Esophagus squamous epithelium (tissue), 4 donors: ENCODE data around the gene FAM222A.

ENCODE experiments used
- POLR2A ChIP-seq, 4 donors: fragments of 450-650 bp; IDR thresholded peaks; one replicate each; pipeline ENCODE4 v1.6.1; 2017; ENCODE audit warnings: antibody characterized with exemption in 4 of 4, mild to moderate bottlenecking in 4 of 4, moderate library complexity in 3 of 4
- TF ChIP-seq, protein P1 (sequence below), 6 experiments: fragments of 450-650 bp in 4 of 6; fragments of 200-600 bp in 2 of 6; sonication (generic) in 2 of 6; IDR thresholded peaks; one replicate each; pipeline ENCODE4 v1.5.1; 2016 to 2019; ENCODE audit warnings: antibody characterized with exemption in 6 of 6, mild to moderate bottlenecking in 4 of 6, moderate library complexity in 4 of 6

GRCh38 chr12:109767456-109767855 lies 53.8 kb downstream of the FAM222A start:
- TF ChIP-seq, protein P1, sequence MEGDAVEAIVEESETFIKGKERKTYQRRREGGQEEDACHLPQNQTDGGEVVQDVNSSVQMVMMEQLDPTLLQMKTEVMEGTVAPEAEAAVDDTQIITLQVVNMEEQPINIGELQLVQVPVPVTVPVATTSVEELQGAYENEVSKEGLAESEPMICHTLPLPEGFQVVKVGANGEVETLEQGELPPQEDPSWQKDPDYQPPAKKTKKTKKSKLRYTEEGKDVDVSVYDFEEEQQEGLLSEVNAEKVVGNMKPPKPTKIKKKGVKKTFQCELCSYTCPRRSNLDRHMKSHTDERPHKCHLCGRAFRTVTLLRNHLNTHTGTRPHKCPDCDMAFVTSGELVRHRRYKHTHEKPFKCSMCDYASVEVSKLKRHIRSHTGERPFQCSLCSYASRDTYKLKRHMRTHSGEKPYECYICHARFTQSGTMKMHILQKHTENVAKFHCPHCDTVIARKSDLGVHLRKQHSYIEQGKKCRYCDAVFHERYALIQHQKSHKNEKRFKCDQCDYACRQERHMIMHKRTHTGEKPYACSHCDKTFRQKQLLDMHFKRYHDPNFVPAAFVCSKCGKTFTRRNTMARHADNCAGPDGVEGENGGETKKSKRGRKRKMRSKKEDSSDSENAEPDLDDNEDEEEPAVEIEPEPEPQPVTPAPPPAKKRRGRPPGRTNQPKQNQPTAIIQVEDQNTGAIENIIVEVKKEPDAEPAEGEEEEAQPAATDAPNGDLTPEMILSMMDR (IDR thresholded peaks at IDR 0.05), result no peak
- no peak for TF ChIP-seq POLR2A (IDR thresholded peaks at IDR 0.05)
